Measurements from ENCODE around the gene SLC49A3.
A peak's percentile ranks its signal among the peaks of the same experiment; 100 is the strongest.

DNA sequence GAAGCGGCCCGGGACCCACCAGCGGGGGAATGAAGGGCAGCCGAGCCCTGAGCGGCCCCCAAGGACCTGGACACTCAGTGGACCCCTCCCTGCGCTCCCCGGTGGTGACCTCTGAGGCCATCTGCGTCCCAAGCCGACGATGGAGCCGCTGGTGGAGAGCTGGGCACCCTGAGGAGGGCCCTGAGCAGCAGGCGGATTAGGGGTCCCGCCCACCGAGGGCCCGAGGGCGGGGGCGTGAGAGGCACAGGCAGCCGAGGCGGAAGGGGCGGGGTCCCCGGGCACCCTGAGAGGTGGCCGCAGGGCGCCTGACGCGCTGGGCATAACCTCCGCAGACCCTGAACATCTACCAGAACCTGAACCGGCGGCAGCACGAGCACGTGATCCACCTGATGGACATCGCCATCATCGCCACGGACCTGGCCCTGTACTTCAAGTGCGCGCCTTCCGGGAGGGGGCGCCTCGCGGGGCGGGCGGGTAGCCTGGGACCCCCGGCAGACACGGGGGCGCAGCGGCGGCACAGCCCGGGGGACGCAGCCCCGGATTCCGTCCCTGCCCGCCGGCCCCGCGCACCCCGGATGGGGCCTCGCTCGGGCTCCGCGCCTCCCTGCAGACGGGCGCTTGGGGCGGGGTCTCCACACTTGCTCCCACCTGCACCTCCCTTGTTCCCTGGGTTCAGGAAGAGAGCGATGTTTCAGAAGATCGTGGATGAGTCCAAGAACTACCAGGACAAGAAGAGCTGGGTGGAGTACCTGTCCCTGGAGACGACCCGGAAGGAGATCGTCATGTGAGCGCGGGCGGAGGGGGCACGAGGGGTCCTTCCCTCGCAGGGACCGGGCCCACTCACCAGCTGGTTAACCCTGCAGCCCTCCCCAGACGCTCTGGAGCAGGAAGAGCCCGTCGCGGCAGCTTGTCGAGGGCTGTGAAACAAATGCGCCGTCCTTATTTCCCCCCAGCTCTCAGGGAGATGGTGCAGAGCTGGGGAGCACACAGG is 25.2 kb downstream of the SLC49A3 start:
- TF ChIP-seq, protein P1, sequence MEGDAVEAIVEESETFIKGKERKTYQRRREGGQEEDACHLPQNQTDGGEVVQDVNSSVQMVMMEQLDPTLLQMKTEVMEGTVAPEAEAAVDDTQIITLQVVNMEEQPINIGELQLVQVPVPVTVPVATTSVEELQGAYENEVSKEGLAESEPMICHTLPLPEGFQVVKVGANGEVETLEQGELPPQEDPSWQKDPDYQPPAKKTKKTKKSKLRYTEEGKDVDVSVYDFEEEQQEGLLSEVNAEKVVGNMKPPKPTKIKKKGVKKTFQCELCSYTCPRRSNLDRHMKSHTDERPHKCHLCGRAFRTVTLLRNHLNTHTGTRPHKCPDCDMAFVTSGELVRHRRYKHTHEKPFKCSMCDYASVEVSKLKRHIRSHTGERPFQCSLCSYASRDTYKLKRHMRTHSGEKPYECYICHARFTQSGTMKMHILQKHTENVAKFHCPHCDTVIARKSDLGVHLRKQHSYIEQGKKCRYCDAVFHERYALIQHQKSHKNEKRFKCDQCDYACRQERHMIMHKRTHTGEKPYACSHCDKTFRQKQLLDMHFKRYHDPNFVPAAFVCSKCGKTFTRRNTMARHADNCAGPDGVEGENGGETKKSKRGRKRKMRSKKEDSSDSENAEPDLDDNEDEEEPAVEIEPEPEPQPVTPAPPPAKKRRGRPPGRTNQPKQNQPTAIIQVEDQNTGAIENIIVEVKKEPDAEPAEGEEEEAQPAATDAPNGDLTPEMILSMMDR (IDR thresholded peaks at IDR 0.05): no peak
- peak in 1 of 3 donors; percentile 36 for TF ChIP-seq POLR2AphosphoS5 (IDR thresholded peaks at IDR 0.05)
- no peak for TF ChIP-seq EP300 (IDR thresholded peaks at IDR 0.05)

Measured in stomach (tissue), 4 donors.